GM12864 (cell line): ENCODE measurements around the gene ZNF613.

ENCODE experiments used
- DNase-seq: peaks from one replicate; pipeline ENCODE4 v3.0.0-alpha.2; 2011; ENCODE audit warnings: low read depth
- H3K4me3 ChIP-seq: 2 replicates; pipeline ENCODE4 v1.5.1; 2011; ENCODE audit warnings: mild to moderate bottlenecking, low read depth, low read length, control low read depth
- TF ChIP-seq, protein P1 (sequence below): IDR thresholded peaks from 2 replicates; pipeline ENCODE4 v1.5.1; 2011; ENCODE audit warnings: low read depth, mild to moderate bottlenecking, moderate library complexity, low read length, control low read depth, inconsistent platforms; ENCODE audit errors: missing control alignments

Gene ZNF613

DNA sequence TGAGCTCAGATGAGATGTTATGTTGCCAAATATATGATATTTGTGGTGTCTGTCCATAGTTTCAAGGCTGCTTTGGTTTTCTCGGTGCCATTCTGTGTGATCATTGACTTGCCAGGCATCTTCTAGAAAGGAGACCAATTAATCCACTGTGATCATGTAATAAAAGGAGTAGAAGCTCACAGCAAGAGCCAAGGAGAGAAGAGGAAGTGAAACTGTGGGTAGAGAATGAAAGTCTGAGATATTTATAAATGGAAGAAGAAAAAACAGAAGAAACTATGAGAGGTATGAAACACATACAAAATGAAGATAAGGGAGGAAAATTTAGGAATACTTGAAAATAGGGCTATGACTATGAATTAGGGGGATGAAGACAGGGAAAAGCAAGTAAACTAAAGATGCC, 11.1 kb upstream of the ZNF613 start:
- DNase-seq, result no peak
- TF ChIP-seq, protein P1, sequence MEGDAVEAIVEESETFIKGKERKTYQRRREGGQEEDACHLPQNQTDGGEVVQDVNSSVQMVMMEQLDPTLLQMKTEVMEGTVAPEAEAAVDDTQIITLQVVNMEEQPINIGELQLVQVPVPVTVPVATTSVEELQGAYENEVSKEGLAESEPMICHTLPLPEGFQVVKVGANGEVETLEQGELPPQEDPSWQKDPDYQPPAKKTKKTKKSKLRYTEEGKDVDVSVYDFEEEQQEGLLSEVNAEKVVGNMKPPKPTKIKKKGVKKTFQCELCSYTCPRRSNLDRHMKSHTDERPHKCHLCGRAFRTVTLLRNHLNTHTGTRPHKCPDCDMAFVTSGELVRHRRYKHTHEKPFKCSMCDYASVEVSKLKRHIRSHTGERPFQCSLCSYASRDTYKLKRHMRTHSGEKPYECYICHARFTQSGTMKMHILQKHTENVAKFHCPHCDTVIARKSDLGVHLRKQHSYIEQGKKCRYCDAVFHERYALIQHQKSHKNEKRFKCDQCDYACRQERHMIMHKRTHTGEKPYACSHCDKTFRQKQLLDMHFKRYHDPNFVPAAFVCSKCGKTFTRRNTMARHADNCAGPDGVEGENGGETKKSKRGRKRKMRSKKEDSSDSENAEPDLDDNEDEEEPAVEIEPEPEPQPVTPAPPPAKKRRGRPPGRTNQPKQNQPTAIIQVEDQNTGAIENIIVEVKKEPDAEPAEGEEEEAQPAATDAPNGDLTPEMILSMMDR, result no peak
- no peak overlapping the region for H3K4me3 ChIP-seq

DNA sequence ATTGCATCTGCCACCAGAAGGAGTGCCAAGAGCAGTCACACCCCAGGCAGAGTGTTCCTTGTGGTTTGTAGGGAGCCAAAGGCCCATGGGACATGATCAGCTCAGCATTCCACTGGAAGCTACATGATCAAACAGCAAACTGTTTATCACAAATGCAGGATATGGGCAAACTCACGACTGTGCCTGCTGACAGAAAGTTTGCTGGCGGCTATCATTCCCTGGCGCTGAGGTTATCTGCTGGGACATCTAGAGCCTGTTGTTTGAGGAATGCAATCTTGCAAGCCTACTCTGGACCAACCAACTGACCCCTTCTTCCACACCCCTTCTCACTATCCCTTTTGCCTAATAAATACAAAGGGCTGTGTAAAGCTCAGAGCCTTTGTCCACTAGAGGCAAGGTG, 7.7 kb upstream of the ZNF613 start:
- no peak for DNase-seq
- TF ChIP-seq, protein P1, result no peak
- H3K4me3 ChIP-seq, result no peak overlapping the region

- TF ChIP-seq, protein P1, result no peak
- DNase-seq, result no peak
- H3K4me3 ChIP-seq, result no peak overlapping the region
Measured at GRCh38 chr19:51921949-51922348, 5.3 kb upstream of the ZNF613 start.

GRCh38 chr19:51926426-51926783, 867 bp upstream of the ZNF613 start:
- TF ChIP-seq, protein P1, result no peak
- DNase-seq, result no peak
- H3K4me3 ChIP-seq, result peak overlapping the region; percentile 64

- TF ChIP-seq, protein P1, result no peak
- DNase-seq, result no peak
- H3K4me3 ChIP-seq, result peak overlapping the region; percentile 64
Measured at GRCh38 chr19:51927859-51928258, 587 bp downstream of the ZNF613 start.

DNA sequence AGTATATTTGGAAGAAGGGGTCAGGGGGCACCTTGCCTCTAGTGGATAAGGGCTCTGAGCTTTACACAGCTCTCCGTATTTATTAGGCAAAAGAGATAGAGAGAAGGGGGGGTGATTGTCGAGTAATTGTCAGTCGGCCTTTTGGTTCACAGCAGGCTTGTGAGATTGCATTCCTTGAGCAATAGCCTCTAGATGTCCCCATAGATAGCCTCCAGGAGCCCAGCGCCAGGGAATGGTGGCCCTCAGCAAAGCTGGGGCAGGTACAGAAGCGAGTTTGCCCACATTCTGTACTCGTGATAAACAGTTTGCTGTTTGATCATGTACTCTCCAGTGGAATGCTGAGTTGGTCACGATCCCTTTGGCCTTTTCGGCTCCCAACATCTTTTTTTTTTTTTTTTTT, 4.6 kb downstream of the ZNF613 start:
- TF ChIP-seq, protein P1, result no peak
- H3K4me3 ChIP-seq, result no peak overlapping the region
- no peak for DNase-seq

DNA sequence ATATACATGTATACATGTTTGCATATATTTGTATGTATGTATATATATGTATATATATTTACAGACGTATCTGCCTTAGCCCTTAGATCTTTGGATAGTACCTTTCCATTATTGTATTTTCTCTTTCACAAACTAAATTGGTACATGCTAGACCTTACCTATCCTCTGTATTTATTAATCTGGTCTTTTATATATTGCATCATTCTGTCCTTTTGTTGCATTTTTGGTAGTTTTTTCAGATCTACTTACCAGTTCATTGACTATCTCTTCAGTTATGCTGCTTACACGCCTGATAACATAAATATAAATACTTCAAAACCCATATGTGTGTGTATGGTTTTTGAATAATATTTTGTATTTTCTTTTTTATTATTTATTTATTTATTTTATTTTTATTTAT, 11.7 kb downstream of the ZNF613 start:
- TF ChIP-seq, protein P1, result no peak
- no peak overlapping the region for H3K4me3 ChIP-seq
- DNase-seq, result no peak
